H4 (cell line): ENCODE measurements around the gene CLEC16A. TPM values are rescaled to one million over a fixed set of nuclear protein-coding genes. Genes with fewer than 3 reads are reported as not detected.
A peak's percentile ranks its signal among the peaks of the same experiment; 100 is the strongest.

Source experiments
- DNase-seq: peaks from one replicate; pipeline ENCODE4 v3.0.0-alpha.2; 2015; ENCODE audit warnings: low spot score
- total RNA-seq: library from RNA; depleted of rRNA; stranded (reverse); fragments of >200 nt; shearing (Covaris generic); gene quantifications from 2 replicates; pipeline ENCODE4 v1.2.3, GENCODE V29; 2014

CLEC16A gene
- total RNA-seq, 1 experiment from 2014 or later: 7.2 TPM

GRCh38 chr16:11201498-11202259, 257.3 kb downstream of the CLEC16A start:
- peak; percentile 66 for DNase-seq

DNA sequence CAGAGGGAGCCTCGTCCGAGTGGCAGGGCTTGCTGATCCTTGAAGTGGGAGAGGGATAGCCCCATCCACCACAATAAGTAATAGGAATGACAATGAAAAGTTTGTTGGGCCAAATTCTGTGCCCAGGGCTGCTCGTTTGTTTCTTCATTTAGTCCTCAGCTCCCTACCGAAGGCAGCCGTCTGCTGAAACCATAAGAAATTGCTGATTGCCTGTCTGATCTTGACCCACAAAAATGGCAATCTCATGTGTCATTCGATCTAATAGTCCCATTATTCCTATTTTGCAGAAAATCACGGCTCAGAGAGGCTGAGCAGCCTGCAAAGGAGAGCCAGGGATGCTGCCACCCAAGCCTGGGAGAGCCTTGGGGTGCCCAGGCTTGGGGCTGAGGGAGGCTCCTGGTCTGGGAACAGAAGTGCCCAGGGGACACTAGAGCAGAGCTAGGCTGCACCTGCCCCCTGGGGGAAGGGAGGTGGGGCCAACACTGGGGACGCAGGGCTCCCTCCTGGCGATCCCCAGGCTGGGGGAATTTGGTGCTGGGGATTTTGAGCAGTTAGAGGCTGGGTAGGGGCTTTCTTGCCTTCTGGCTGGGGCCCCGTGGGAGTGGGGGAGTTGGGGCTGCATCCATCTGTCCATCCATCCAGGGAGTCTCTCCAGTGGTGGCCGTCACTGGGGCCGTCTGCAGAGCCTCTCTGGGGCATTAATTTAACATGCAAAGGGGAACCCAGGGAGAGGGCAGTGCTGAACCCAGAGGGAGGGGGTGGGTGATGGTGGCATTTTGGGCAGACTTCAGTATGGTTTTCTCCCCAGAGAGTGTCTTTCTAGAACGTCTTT, 258.1 kb downstream of the CLEC16A start:
- DNase-seq: no peak

DNA sequence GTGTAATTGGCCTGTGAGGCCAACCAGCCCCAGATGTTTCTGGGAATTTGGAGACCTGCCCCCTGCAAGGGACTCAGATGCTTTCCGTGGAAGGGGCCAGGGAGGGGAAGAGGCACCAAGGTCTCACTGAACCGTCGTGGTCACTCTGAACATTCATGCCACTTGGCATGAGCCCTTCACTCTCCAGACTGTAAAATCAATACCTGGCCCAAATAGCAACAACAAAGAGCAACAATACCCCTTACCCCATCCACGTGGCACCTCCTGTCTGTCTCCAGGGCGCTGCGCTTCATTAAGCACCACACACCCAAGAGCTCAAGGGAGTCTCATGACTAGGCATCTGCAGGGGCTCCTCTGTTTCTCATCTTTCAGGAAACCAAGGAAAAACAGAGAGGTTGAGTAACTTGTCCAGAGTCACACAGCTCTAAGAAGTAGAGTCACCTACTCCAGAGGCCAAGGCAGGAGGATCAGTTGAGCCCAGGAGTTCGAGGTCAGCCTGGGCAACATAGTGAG, 258.8 kb downstream of the CLEC16A start:
- no peak for DNase-seq

DNA sequence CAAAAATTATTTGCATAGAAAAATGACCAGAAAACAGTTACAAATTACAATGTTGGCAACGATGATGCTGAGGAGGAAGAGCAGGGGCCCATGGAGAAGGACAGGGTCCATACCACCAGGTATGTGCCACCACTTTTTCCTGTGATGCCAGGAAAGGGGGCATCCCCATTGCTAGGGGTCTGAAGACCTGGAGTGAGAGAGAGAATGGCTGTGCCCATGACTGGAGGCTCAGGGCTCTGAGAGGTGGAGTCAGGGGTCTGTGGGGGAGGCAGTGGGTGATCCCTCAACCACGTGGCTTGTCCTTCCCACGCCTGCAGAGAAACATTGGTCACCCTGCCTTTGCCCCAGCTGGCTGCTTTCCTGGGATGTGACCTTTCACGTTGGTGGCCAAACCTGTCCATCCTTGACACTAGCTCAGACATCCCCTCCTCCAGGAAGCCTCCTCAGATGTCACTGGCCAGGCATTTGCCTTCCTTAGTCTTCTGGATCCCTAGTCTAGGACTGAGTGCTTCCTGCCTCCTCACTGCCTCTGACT, 260.2 kb downstream of the CLEC16A start:
- no peak for DNase-seq

DNA sequence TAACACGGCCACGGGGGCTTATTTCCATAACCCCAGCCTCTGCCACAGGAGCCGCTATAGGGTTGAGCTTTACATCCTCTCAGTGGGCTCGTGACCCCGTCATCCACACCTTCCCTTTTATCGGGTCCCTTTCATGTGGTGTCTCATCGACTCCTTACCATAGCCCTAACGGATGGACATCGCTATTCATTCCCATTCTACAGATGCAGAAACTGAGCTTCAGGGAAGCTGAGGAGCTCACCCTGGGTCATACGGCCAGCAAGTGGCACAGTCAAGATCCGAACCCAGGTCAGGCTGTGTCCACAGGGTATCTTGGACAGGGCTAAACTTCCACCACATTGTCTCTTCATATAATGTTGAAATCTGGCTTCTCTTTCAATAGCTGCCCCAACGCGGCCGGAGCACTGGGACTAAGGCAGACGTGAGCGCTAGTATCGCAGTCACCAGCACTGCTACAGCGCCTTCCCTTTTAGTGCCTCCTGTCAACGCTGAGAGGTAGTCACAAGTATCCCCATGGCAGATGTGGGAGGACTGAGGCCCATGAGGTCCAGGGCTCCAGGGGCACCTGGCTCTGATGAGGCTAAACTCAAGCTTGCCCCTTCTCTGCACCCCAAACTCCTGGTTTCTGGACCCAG, 260.8 kb downstream of the CLEC16A start:
- DNase-seq: no peak

- DNase-seq: peak; percentile 24
Observed at GRCh38 chr16:11205754-11206581, 261.6 kb downstream of the CLEC16A start.

DNA sequence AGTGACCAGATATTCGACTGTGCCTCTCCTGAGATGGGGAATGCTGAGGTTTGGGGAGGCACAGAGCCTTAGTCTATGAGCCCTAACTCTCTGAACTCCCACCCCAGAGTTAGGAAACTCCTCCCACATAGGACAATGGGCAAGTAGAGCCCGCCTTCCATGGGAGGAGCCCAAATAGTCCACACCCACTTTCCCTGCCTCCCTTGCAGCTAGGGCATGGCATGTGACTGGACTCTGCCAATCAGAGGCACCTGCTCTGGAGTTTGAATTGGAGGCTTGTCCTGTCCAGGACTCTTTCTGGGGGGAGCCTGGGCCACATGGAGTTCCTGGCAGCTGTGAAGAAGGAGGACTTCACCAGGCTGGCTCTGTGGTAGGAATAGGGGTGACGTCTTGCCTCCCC, 263.3 kb downstream of the CLEC16A start:
- DNase-seq: no peak

GRCh38 chr16:11208916-11209665, 264.7 kb downstream of the CLEC16A start:
- no peak for DNase-seq

GRCh38 chr16:11210260-11210659, 265.9 kb downstream of the CLEC16A start:
- no peak for DNase-seq

- no peak for DNase-seq
Observed at GRCh38 chr16:11211061-11211976, 267.0 kb downstream of the CLEC16A start.

DNA sequence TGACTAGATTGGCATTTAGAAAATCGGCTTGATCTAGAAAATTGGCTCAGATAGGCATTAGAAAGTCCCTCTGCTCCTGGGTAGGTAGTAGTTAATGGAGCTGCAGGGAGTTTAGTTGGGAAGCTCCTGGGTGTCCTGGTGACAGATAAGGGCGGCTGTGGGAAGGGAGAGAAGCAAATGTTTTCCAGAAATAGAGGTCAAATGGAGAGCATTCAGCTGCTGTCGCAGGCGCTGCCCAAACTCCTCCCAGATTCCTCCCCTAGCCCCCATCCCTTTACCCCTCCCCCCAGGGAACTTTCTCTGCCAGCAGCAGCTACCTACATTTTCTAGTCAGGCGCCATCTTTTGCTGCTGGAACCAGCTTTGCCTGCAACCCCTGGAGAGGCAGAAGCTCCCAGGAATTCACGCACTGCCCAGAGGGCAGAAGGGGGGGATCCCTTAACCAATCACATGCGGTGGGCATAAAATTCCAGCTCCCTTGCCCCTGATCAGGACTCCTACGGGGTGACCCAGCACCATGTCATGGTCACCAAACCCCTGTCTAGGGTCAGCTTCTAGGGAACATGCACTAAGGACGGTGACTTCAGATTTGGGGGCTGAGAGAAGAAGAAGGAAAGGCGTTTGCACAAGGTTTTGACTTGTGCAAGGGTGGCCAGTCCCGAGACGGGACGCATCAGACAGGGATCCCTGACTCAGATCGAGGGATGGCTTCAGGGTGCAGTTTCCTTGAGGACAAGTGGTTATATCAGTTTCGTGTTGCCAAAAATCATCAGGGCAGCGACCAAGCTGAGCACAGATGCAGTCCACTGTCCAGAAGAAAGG, 267.8 kb downstream of the CLEC16A start:
- DNase-seq: no peak

DNA sequence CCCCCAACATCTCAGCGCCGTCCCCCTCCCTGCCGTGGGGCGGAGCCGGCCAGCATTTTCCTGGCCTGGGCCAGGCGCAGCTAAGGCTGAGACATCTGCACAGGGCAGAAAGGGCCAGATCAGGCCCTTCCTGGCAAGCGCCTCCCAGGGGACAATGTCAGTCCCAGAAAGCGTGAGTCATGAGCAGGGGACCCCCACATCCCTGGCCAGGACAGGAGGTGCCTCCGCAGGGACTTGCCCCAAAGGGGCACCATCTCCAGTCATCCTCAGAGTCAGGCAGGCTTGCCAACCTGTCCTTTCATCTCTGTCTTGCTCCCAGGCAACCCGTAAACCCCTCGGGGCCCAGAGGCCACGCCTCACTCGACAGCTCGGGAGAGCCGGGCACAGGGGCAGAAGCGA, 268.4 kb downstream of the CLEC16A start:
- no peak for DNase-seq

- DNase-seq: no peak
Observed at GRCh38 chr16:11213373-11213772, 269.0 kb downstream of the CLEC16A start.

GRCh38 chr16:11213799-11214198, 269.4 kb downstream of the CLEC16A start:
- no peak for DNase-seq

- no peak for DNase-seq
Observed at GRCh38 chr16:11215935-11216556, 271.7 kb downstream of the CLEC16A start.

GRCh38 chr16:11217651-11218603, 273.6 kb downstream of the CLEC16A start:
- DNase-seq: no peak

GRCh38 chr16:11218604-11218962, 274.2 kb downstream of the CLEC16A start:
- no peak for DNase-seq
